22Rv1 (cell line): ENCODE data around the gene PCOLCE2.

Experiments used
- CTCF ChIP-seq: fragments of 450-650 bp; IDR thresholded peaks from 2 replicates; pipeline ENCODE4 v1.5.1; 2017; ENCODE audit warnings: mild to moderate bottlenecking
- ZFX ChIP-seq: fragments of 450-650 bp; IDR thresholded peaks from 2 replicates; pipeline ENCODE4 v1.6.1; 2017; ENCODE audit warnings: antibody characterized with exemption, borderline replicate concordance

GRCh38 chr3:142796823-142797222 lies 92.1 kb downstream of the PCOLCE2 start:
- TF ChIP-seq CTCF (no peak), ZFX (no peak)
